Liver (tissue), 9 donors: ENCODE data around the gene DLK1. TPM values are rescaled to one million over a fixed set of nuclear protein-coding genes. Genes with fewer than 3 reads are reported as not detected.

Experiments used
- DNase-seq: peaks from one replicate; pipeline ENCODE4 v3.0.0-alpha.2; 2017; ENCODE audit warnings: low spot score
- H3K27ac ChIP-seq, 2 donors: one replicate each; pipeline ENCODE4 v1.7.0; 2013; ENCODE audit warnings: inconsistent platforms in 2 of 2, low read length in 2 of 2, control low read depth in 1 of 2, low read depth in 1 of 2, mild to moderate bottlenecking in 1 of 2
- H3K27me3 ChIP-seq, 4 donors: one replicate each; pipeline versions ENCODE4 v1.6.1 to v1.7.0; 2013; ENCODE audit warnings: low read length in 3 of 4, inconsistent platforms in 1 of 4, mild to moderate bottlenecking in 1 of 4, moderate library complexity in 1 of 4; ENCODE audit not compliant: control insufficient read depth in 4 of 4, insufficient read depth in 4 of 4
- H3K36me3 ChIP-seq, 4 donors: one replicate each; pipeline versions ENCODE4 v1.6.1 to v1.7.0; 2013; ENCODE audit warnings: low read length in 3 of 4, mild to moderate bottlenecking in 3 of 4, low read depth in 1 of 4, moderate library complexity in 1 of 4; ENCODE audit not compliant: control insufficient read depth in 4 of 4, insufficient read depth in 3 of 4
- H3K4me1 ChIP-seq, 4 donors: one replicate each; pipeline versions ENCODE4 v1.6.1 to v1.7.0; 2013; ENCODE audit warnings: low read length in 3 of 4, mild to moderate bottlenecking in 3 of 4, moderate library complexity in 1 of 4; ENCODE audit not compliant: control insufficient read depth in 4 of 4, insufficient read depth in 4 of 4
- H3K4me3 ChIP-seq, 3 donors: one replicate each; pipeline versions ENCODE4 v1.6.1 to v1.7.0; 2013; ENCODE audit warnings: low read length in 3 of 3, control low read depth in 1 of 3, low read depth in 1 of 3, mild to moderate bottlenecking in 1 of 3
- H3K9ac ChIP-seq, 2 donors: one replicate each; pipeline ENCODE4 v1.7.0; 2013; ENCODE audit warnings: low read length in 2 of 2, mild to moderate bottlenecking in 2 of 2, moderate library complexity in 2 of 2, control low read depth in 1 of 2, low read depth in 1 of 2
- H3K9me3 ChIP-seq, 4 donors: one replicate each; pipeline versions ENCODE4 v1.6.1 to v1.7.0; 2013; ENCODE audit warnings: low read length in 3 of 4; ENCODE audit not compliant: control insufficient read depth in 4 of 4
- EGR1 ChIP-seq, 2 donors: IDR thresholded peaks; 2 replicates each; pipeline ENCODE4 v1.6.1; 2016 to 2018; ENCODE audit warnings: antibody characterized with exemption in 2 of 2, low read depth in 2 of 2
- FOXA1 ChIP-seq: IDR thresholded peaks from 2 replicates; pipeline ENCODE4 v1.6.1; 2016; ENCODE audit warnings: antibody characterized with exemption
- FOXA2 ChIP-seq: IDR thresholded peaks from 2 replicates; pipeline ENCODE4 v1.6.1; 2016; ENCODE audit warnings: antibody characterized with exemption
- HNF4A ChIP-seq, 2 donors: conservative IDR thresholded peaks; 2 replicates each; pipeline ENCODE4 v1.6.1; 2016; ENCODE audit warnings: antibody characterized with exemption in 2 of 2, mild to moderate bottlenecking in 2 of 2
- HNF4G ChIP-seq: IDR thresholded peaks from 2 replicates; pipeline ENCODE4 v1.6.1; 2016; ENCODE audit warnings: antibody characterized with exemption
- JUND ChIP-seq, 2 donors: IDR thresholded peaks; 2 replicates each; pipeline ENCODE4 v1.6.1; 2016; ENCODE audit warnings: antibody characterized with exemption in 2 of 2
- MAX ChIP-seq: IDR thresholded peaks from 2 replicates; pipeline ENCODE4 v1.6.1; 2016; ENCODE audit warnings: antibody characterized with exemption
- NR2F2 ChIP-seq: IDR thresholded peaks from 2 replicates; pipeline ENCODE4 v1.6.1; 2016; ENCODE audit warnings: antibody characterized with exemption
- RAD21 ChIP-seq, 2 donors: IDR thresholded peaks; 2 replicates each; pipeline ENCODE4 v1.6.1; 2016; ENCODE audit warnings: antibody characterized with exemption in 2 of 2, mild to moderate bottlenecking in 2 of 2
- REST ChIP-seq: IDR thresholded peaks from 2 replicates; pipeline ENCODE4 v1.6.1; 2016; ENCODE audit warnings: antibody characterized with exemption, mild to moderate bottlenecking
- RXRA ChIP-seq, 2 donors: IDR thresholded peaks; 2 replicates each; pipeline ENCODE4 v1.6.1; 2017 to 2018; ENCODE audit warnings: antibody characterized with exemption in 2 of 2, mild to moderate bottlenecking in 1 of 2
- SP1 ChIP-seq: IDR thresholded peaks from 2 replicates; pipeline ENCODE4 v1.6.1; 2018; ENCODE audit warnings: antibody characterized with exemption, mild to moderate bottlenecking
- YY1 ChIP-seq: IDR thresholded peaks from 2 replicates; pipeline ENCODE4 v1.6.1; 2016; ENCODE audit warnings: antibody characterized with exemption, mild to moderate bottlenecking
- ZBTB33 ChIP-seq: IDR thresholded peaks from 2 replicates; pipeline ENCODE4 v1.6.1; 2016; ENCODE audit warnings: antibody characterized with exemption
- WGBS: extraction: QIAGEN DNeasy Blood & Tissue Kit; methylation state at CpG from one replicate; pipeline ENCODE4 v1.1.7; 2013; 5-methylcytosine and 5-hydroxymethylcytosine counted together
- polyA plus RNA-seq, 2 donors: library from polyadenylated mRNA; stranded (reverse) in 1 of 2; unstranded in 1 of 2; fragments of 200-250 nt in 1 of 2; fragments of >200 nt in 1 of 2; fragmentation: Nextera tagmentation in 1 of 2; extraction: Ambion mirVana in 1 of 2; gene quantifications; one replicate each; pipeline versions ENCODE4 v1.2.1 to v1.2.3, GENCODE V29; 2013 to 2015
- total RNA-seq, 2 donors: library from RNA; depleted of rRNA; stranded (reverse); fragments of >200 nt; gene quantifications; one replicate each; pipeline ENCODE4 v1.2.3, GENCODE V29; 2014
- donor health status: healthy.
- donor health status: healthy.
- donor health status: healthy.
- donor health status: healthy.
- donor health status: healthy.

DLK1 gene
- total and polyA plus RNA-seq, 4 donors, result 0.42 to 331 (median 1.8) TPM; not detected in 1

- Histone ChIP-seq H3K9me3 (no peaks in the 10 kb centered on the region), H3K4me1 (no peaks in the 10 kb centered on the region), H3K36me3 (no peaks in the 10 kb centered on the region), H3K27me3 (peaks cover 0 to 9% (median 2%) of the 10 kb centered on the region in 4 donors), H3K9ac (no peak overlapping the region), H3K4me3 (no peak overlapping the region), H3K27ac (no peak overlapping the region)
- 83% methylated on average over 7 of the region's 7 CpGs for WGBS
- DNase-seq, result no peak
- no peak for TF ChIP-seq YY1
- no peak for TF ChIP-seq EGR1 (IDR thresholded peaks at IDR 0.05; ENCODE audit: low read depth in 2 of 2)
- no peak for TF ChIP-seq JUND (IDR thresholded peaks at IDR 0.05)
- no peak for TF ChIP-seq HNF4A (conservative IDR thresholded peaks at IDR 0.05)
Observed at GRCh38 chr14:100731011-100731670, 4.4 kb downstream of the DLK1 start.

GRCh38 chr14:100731846-100732765 is 5.4 kb downstream of the DLK1 start:
- TF ChIP-seq JUND (IDR thresholded peaks at IDR 0.05) (no peak), HNF4A (conservative IDR thresholded peaks at IDR 0.05) (no peak), MAX (no peak), ZBTB33 (no peak), NR2F2 (no peak), HNF4G (no peak), FOXA2 (no peak), YY1 (no peak), RXRA (IDR thresholded peaks at IDR 0.05) (no peak), EGR1 (IDR thresholded peaks at IDR 0.05; ENCODE audit: low read depth in 2 of 2) (no peak), RAD21 (IDR thresholded peaks at IDR 0.05) (no peak), SP1 (no peak), REST (no peak), FOXA1 (no peak)
- 88% methylated on average over 34 of the region's 34 CpGs for whole genome bisulfite sequencing
- no peaks in the 10 kb centered on the region for H3K4me1 ChIP-seq
- no peak overlapping the region for H3K4me3 ChIP-seq
- no peaks in the 10 kb centered on the region for H3K9me3 ChIP-seq
- DNase-seq, result no peak
- H3K36me3 ChIP-seq, result no peaks in the 10 kb centered on the region
- peaks cover 0 to 9% (median 2%) of the 10 kb centered on the region in 4 donors for H3K27me3 ChIP-seq
- no peak overlapping the region for H3K27ac ChIP-seq
- no peak overlapping the region for H3K9ac ChIP-seq
